Measurements from ENCODE around the gene HES5. TPM values are rescaled to one million over a fixed set of nuclear protein-coding genes. Genes with fewer than 3 reads are reported as not detected.

HES5 gene
- total and polyA plus RNA-seq, 2 of the 4 experiments (the other 2 are of a cell fraction): not detected

GRCh38 chr1:2538872-2539271 is 8.8 kb upstream of the HES5 start:
- Histone ChIP-seq H3K4me1 (ENCODE audit: control insufficient read depth, insufficient read depth, low read length) (peaks cover 12% of the 10 kb centered on the region), H3K56ac (ENCODE audit: extremely low read depth, insufficient read depth, low read length) (no peak overlapping the region), H3K4me2 (ENCODE audit: low read depth, low read length) (no peak overlapping the region), H4K8ac (ENCODE audit: low read depth in 2 of 2, low read length in 2 of 2) (no peak overlapping the region), H3K27me3 (ENCODE audit: control insufficient read depth, insufficient read depth, low read length) (peaks cover 3% of the 10 kb centered on the region; the same call in 1 of the 2 replicates), H2BK120ac (ENCODE audit: low read depth, low read length) (no peak overlapping the region), H3K18ac (ENCODE audit: low read depth, low read length) (no peak overlapping the region), H3K14ac (replicated peaks; ENCODE audit: low read depth, low read length) (no peak overlapping the region), H3K36me3 (ENCODE audit: control insufficient read depth, insufficient read depth, low read length) (no peaks in the 10 kb centered on the region), H4K91ac (ENCODE audit: insufficient read depth, low read depth, low read length) (no peak overlapping the region), H2AK9ac (replicated peaks; ENCODE audit: low read depth, low read length, poor library complexity) (no peak overlapping the region), H4K20me1 (ENCODE audit: insufficient read depth, low read length) (no peaks in the 10 kb centered on the region), H3K4me3 (ENCODE audit: insufficient read depth, low read depth, low read length) (no peak overlapping the region), H2AK5ac (ENCODE audit: low read depth, low read length) (no peak overlapping the region), H3K9ac (ENCODE audit: low read depth, low read length) (no peak overlapping the region), H3K4ac (ENCODE audit: low read depth, low read length) (no peak overlapping the region), H3K9me1 (ENCODE audit: insufficient read depth, low read length) (peaks cover 9% of the 10 kb centered on the region), H2BK20ac (ENCODE audit: low read depth, low read length) (no peak overlapping the region), H4K5ac (ENCODE audit: low read depth, low read length) (no peak overlapping the region), H2BK5ac (ENCODE audit: low read depth, low read length, poor library complexity, severe bottlenecking) (no peak overlapping the region), H3K23ac (ENCODE audit: low read depth, low read length) (no peak overlapping the region), H2AFZ (replicated peaks; ENCODE audit: low read length, poor library complexity) (no peak overlapping the region), H3K27ac (ENCODE audit: insufficient read depth, low read length) (no peak overlapping the region), H2BK15ac (ENCODE audit: low read depth, low read length) (no peak overlapping the region), H3K9me3 (ENCODE audit: control insufficient read depth, insufficient read depth, low read length) (no peaks in the 10 kb centered on the region), H3K79me1 (ENCODE audit: low read depth in 1 of 2, low read length in 2 of 2) (no peaks in the 10 kb centered on the region)
- WGBS, 2 experiments (ENCODE audit: extremely low coverage in 2 of 2, insufficient read length in 1 of 2): no CpG with 5 or more reads among the region's 8 CpGs
- DNase-seq (no peak), ATAC-seq (ENCODE audit: low read depth) (no peak)
- dilution Hi-C loops (cut with HindIII; ENCODE audit: low sequenced_read_pairs, unreplicated experiment): no loop called here
- CTCF ChIA-PET: no interaction called here
- no TSS peak for BruUV-seq (replicated peaks)
- intact Hi-C loops (cut with micrococcal nuclease): no loop called here
- no peak for TF ChIP-seq CTCF (conservative IDR thresholded peaks at IDR 0.05; ENCODE audit: low read depth, low read length)
- no peak for TF ChIP-seq POLR2A (IDR thresholded peaks at IDR 0.05; ENCODE audit: low read depth, low read length)
- TF ChIP-seq MAFK (IDR thresholded peaks at IDR 0.05; ENCODE audit: low read depth, low read length): no peak
- TF ChIP-seq SMC3 (IDR thresholded peaks at IDR 0.05; ENCODE audit: low read depth, low read length): no peak
- no peak for TF ChIP-seq RFX5 (IDR thresholded peaks at IDR 0.05; ENCODE audit: low read depth, low read length)
- in situ Hi-C loops (cut with MboI; ENCODE audit: low sequenced_read_pairs): loop anchor here (25.0 kb wide), 1 partner anchor 352 kb away; the partner anchor contains the start of gene FAAP20
- POLR2A ChIA-PET (ENCODE audit: unreplicated experiment): no interaction called here
